ENCODE data around the gene STUB1.

The STUB1 gene

DNA sequence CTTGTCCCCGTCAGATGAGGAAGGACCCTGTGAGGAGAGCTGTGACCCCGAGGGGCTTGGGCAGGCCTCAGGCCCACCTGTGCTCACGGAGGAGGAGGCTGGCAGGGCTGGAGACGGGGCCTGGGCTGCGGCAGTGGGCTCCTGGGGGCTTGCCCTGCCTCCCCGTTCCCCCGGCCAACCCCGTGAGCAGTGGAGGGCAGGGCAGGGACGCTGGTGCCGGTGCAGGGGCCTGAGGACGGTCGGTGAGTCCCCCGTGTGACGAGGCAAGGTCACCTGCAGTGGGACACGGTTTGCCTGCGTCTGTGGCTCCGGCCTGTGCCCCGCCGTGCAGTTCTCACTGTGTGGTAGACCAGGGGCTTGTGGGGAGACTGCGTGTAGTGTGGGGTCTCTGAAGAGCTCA, 20.6 kb upstream of the STUB1 start (continued):
- TF ChIP-seq CREB5 (CRISPR knock-in tag; IDR thresholded peaks at IDR 0.05; ENCODE audit: low read depth) (no peak), ESRRG (CRISPR knock-in tag; IDR thresholded peaks at IDR 0.05) (no peak), ZNF8 (CRISPR knock-in tag; IDR thresholded peaks at IDR 0.05) (no peak), ZNF565 (CRISPR knock-in tag; conservative IDR thresholded peaks at IDR 0.05; ENCODE audit: low read depth) (no peak), CSRNP3 (CRISPR knock-in tag; IDR thresholded peaks at IDR 0.05) (no peak), PPARA (CRISPR knock-in tag; IDR thresholded peaks at IDR 0.05; ENCODE audit: borderline replicate concordance) (no peak), ZNF70 (CRISPR knock-in tag; IDR thresholded peaks at IDR 0.05) (no peak)

DNA sequence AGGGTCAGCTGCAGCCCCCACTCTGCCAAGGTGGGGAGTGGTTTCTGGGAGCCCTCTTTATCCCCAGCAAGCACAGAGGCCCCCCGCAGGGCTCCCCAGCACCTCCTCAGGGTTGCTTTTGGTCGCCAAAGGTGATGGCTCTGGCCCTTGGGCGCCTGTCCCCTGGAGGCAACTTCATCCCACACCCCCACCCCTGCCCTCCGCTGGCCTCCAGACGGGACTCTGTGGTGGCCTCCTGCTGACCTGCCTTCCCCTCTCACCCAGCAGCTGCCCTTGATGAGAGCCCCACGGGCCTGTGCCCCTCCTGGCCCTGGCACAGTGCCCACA, 20.1 kb upstream of the STUB1 start:
- no peak for TF ChIP-seq BACH2 (CRISPR knock-in tag; IDR thresholded peaks at IDR 0.05; ENCODE audit: borderline replicate concordance)
- TF ChIP-seq ZNF70 (CRISPR knock-in tag; IDR thresholded peaks at IDR 0.05) = no peak
- TF ChIP-seq POU6F1 (CRISPR knock-in tag; IDR thresholded peaks at IDR 0.05; ENCODE audit: borderline replicate concordance, low read depth) = no peak
- no peak for TF ChIP-seq ARNTL (CRISPR knock-in tag; IDR thresholded peaks at IDR 0.05; ENCODE audit: borderline replicate concordance, low read depth)
- no peak for TF ChIP-seq ZFP3 (CRISPR knock-in tag; IDR thresholded peaks at IDR 0.05)
- TF ChIP-seq, protein P1, sequence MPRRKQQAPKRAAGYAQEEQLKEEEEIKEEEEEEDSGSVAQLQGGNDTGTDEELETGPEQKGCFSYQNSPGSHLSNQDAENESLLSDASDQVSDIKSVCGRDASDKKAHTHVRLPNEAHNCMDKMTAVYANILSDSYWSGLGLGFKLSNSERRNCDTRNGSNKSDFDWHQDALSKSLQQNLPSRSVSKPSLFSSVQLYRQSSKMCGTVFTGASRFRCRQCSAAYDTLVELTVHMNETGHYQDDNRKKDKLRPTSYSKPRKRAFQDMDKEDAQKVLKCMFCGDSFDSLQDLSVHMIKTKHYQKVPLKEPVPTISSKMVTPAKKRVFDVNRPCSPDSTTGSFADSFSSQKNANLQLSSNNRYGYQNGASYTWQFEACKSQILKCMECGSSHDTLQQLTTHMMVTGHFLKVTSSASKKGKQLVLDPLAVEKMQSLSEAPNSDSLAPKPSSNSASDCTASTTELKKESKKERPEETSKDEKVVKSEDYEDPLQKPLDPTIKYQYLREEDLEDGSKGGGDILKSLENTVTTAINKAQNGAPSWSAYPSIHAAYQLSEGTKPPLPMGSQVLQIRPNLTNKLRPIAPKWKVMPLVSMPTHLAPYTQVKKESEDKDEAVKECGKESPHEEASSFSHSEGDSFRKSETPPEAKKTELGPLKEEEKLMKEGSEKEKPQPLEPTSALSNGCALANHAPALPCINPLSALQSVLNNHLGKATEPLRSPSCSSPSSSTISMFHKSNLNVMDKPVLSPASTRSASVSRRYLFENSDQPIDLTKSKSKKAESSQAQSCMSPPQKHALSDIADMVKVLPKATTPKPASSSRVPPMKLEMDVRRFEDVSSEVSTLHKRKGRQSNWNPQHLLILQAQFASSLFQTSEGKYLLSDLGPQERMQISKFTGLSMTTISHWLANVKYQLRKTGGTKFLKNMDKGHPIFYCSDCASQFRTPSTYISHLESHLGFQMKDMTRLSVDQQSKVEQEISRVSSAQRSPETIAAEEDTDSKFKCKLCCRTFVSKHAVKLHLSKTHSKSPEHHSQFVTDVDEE (CRISPR knock-in tag; IDR thresholded peaks at IDR 0.05) = no peak
- TF ChIP-seq ZNF565 (CRISPR knock-in tag; conservative IDR thresholded peaks at IDR 0.05; ENCODE audit: low read depth) = no peak
- no peak for TF ChIP-seq GLIS3 (CRISPR knock-in tag; IDR thresholded peaks at IDR 0.05)
- ATAC-seq = peak; percentile 3; the same call in 1 of the 3 replicates

DNA sequence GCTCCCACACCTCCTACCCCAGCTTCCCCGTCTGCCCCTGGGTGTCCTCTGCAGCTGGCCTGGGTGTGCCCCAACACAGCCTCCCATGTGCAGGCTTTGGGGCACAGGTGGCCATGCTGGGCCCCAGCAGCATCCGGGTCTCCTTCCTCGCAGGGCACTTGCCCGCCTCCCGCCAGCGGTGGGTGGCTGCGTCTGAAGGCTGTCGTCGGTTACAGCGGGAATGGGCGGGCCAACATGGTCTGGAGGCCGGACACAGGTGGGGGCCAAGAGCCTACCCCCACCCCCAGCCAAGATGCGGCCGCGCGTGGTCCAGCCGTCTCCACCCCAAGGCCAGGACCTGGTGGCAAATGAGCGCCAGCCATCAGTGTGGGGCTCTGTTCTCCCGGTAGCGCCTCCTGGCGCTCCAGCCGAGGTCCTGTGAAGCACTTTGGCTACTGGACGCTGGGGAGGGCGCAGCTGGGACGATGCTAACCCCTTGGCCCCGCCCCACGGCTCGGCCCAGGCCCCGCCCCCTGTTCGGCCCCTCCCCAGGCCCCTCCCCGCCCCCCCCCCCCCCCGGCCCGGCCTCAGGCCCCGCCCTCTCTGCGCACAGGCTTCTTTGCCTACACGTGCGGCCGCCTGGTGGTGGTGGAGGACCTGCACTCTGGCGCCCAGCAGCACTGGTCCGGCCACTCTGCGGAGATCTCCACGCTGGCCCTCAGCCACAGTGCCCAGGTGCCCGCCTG, 19.6 kb upstream of the STUB1 start:
- TF ChIP-seq, protein P2, sequence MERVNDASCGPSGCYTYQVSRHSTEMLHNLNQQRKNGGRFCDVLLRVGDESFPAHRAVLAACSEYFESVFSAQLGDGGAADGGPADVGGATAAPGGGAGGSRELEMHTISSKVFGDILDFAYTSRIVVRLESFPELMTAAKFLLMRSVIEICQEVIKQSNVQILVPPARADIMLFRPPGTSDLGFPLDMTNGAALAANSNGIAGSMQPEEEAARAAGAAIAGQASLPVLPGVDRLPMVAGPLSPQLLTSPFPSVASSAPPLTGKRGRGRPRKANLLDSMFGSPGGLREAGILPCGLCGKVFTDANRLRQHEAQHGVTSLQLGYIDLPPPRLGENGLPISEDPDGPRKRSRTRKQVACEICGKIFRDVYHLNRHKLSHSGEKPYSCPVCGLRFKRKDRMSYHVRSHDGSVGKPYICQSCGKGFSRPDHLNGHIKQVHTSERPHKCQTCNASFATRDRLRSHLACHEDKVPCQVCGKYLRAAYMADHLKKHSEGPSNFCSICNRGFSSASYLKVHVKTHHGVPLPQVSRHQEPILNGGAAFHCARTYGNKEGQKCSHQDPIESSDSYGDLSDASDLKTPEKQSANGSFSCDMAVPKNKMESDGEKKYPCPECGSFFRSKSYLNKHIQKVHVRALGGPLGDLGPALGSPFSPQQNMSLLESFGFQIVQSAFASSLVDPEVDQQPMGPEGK (CRISPR knock-in tag; IDR thresholded peaks at IDR 0.05; ENCODE audit: borderline replicate concordance) = peak; percentile 86
- no peak for TF ChIP-seq ARNTL (CRISPR knock-in tag; IDR thresholded peaks at IDR 0.05; ENCODE audit: borderline replicate concordance, low read depth)
- TF ChIP-seq, protein P1 (CRISPR knock-in tag; IDR thresholded peaks at IDR 0.05) = peak; percentile 57; the same call in 1 of the 2 replicates
- ATAC-seq = peak; percentile 93

All from SK-N-SH treated with all-trans-retinoic acid at 6 μM for 48 hours (cell line).